Endothelial cell of umbilical vein (primary cell): ENCODE results near the gene MLF2. TPM values are rescaled to one million over a fixed set of nuclear protein-coding genes. Genes with fewer than 3 reads are reported as not detected.

Source experiments
- BruUV-seq: library from RNA; stranded (reverse); fragments of 400-500 nt; replicated peaks from 2 replicates; lab custom pipeline; 2021; lab: Mats Ljungman, UMichigan
- CTCF ChIA-PET: fragments of 300-600, 350-600 bp; sonication (Branson Sonifier 250); formaldehyde crosslinking; loops from one replicate; lab custom pipeline; 2021; ENCODE audit warnings: antibody characterized with exemption, inconsistent platforms; lab: Charles Lee
- POLR2A ChIA-PET: fragments of 300-600, 350-600 bp; sonication (Branson Sonifier 250); formaldehyde crosslinking; loops from one replicate; lab custom pipeline; 2021; ENCODE audit warnings: antibody characterized with exemption, inconsistent platforms; lab: Charles Lee
- DNase-seq: peaks from one replicate; pipeline ENCODE4 v3.0.0-alpha.2; 2011; ENCODE audit warnings: low read depth, low spot score
- FAIRE-seq: peaks from 2 replicates; lab custom pipeline; 2011; peaks lifted over from hg19 to GRCh38; lab: Jason Lieb, UNC
- H2AFZ ChIP-seq: 2 replicates; pipeline ENCODE4 v1.6.0; 2012; ENCODE audit warnings: low read depth, low read length, control low read depth, inconsistent platforms
- H3K27ac ChIP-seq: 2 replicates; pipeline ENCODE4 v1.5.1; 2011; ENCODE audit warnings: low read depth, mild to moderate bottlenecking, control low read depth, low read length, moderate library complexity; ENCODE audit not compliant: insufficient read depth
- H3K27me3 ChIP-seq, 2 experiments: 2 replicates each; pipeline versions ENCODE4 v1.6.0 to v1.6.1; 2011; ENCODE audit warnings: low read length in 2 of 2, mixed read lengths in 1 of 2; ENCODE audit not compliant: control insufficient read depth in 2 of 2, insufficient read depth in 2 of 2
- H3K36me3 ChIP-seq, 2 experiments: 2 replicates in 1 of 2; 3 replicates in 1 of 2; pipeline ENCODE4 v1.5.1; 2011; ENCODE audit warnings: low read length in 2 of 2, mild to moderate bottlenecking in 1 of 2, moderate library complexity in 1 of 2; ENCODE audit not compliant: control insufficient read depth in 2 of 2, insufficient read depth in 2 of 2; ENCODE audit errors: extremely low read depth in 1 of 2
- H3K4me1 ChIP-seq: 3 replicates; pipeline ENCODE4 v1.5.1; 2011; ENCODE audit warnings: mild to moderate bottlenecking, low read length; ENCODE audit not compliant: control insufficient read depth, insufficient read depth; ENCODE audit errors: extremely low read depth
- H3K4me2 ChIP-seq: 2 replicates; pipeline ENCODE4 v1.6.1; 2011; ENCODE audit warnings: low read length, control low read depth, mixed read lengths; ENCODE audit not compliant: insufficient read depth
- H3K4me3 ChIP-seq, 3 experiments: fragments of 200-600 bp in 1 of 3; sonication (generic), shearing (Covaris generic) in 1 of 3; replicated peaks in 1 of 3; 2 replicates each; pipeline ENCODE4 v1.5.1; 2011 to 2016; ENCODE audit warnings: control low read depth in 3 of 3, low read length in 3 of 3, mild to moderate bottlenecking in 2 of 3, inconsistent platforms in 1 of 3, low read depth in 1 of 3, moderate library complexity in 1 of 3; ENCODE audit not compliant: insufficient read depth in 1 of 3
- H3K79me2 ChIP-seq: 2 replicates; pipeline ENCODE4 v1.6.0; 2012; ENCODE audit warnings: low read length, inconsistent platforms; ENCODE audit not compliant: control insufficient read depth, insufficient read depth
- H3K9ac ChIP-seq: replicated peaks from 2 replicates; pipeline ENCODE3; 2011; ENCODE audit warnings: low read length, control low read depth; ENCODE audit not compliant: insufficient read depth; ENCODE audit errors: extremely low read depth
- H3K9me1 ChIP-seq: replicated peaks from 3 replicates; pipeline ENCODE4 v1.6.0; 2011; ENCODE audit warnings: mild to moderate bottlenecking, low read length; ENCODE audit not compliant: control insufficient read depth, insufficient read depth; ENCODE audit errors: extremely low read depth
- H3K9me3 ChIP-seq: replicated peaks from 2 replicates; pipeline ENCODE4 v1.5.1; 2012; ENCODE audit warnings: low read length, inconsistent platforms; ENCODE audit not compliant: control insufficient read depth, insufficient read depth
- H4K20me1 ChIP-seq: replicated peaks from 2 replicates; pipeline ENCODE3; 2011; ENCODE audit warnings: mild to moderate bottlenecking, low read length; ENCODE audit not compliant: control insufficient read depth, insufficient read depth; ENCODE audit errors: extremely low read depth
- CTCF ChIP-seq, 2 donors: IDR thresholded peaks; 1 replicate in 1 of 2; 2 replicates in 1 of 2; pipeline ENCODE4 v1.5.1; 2011; ENCODE audit warnings: low read length in 2 of 2, mild to moderate bottlenecking in 2 of 2, moderate library complexity in 2 of 2, control low read depth in 1 of 2, inconsistent platforms in 1 of 2, low read depth in 1 of 2; ENCODE audit not compliant: insufficient read depth in 1 of 2; ENCODE audit errors: extremely low read depth in 1 of 2
- EZH2 ChIP-seq: IDR thresholded peaks from 2 replicates; pipeline ENCODE4 v1.6.1; 2012; ENCODE audit warnings: borderline replicate concordance, low read depth, mild to moderate bottlenecking, moderate library complexity, low read length, inconsistent platforms; ENCODE audit not compliant: severe bottlenecking
- POLR2AphosphoS5 ChIP-seq: IDR thresholded peaks from 2 replicates; pipeline ENCODE4 v1.6.1; 2012; ENCODE audit warnings: low read depth, mild to moderate bottlenecking, control low read depth, low read length, moderate library complexity; ENCODE audit not compliant: insufficient read depth
- dilution Hi-C: fragments of 300-500 bp; cut with MboI; formaldehyde crosslinking; loops from one replicate; pipeline ENCODE4 v1.15.0; 2019; ENCODE audit warnings: low sequenced_read_pairs; ENCODE audit not compliant: extremely low pct_ligation_motif_present
- intact Hi-C: fragments of 100-400 bp; cut with micrococcal nuclease; formaldehyde crosslinking; loops from one replicate; pipeline ENCODE4 v1.10.0; 2022
- polyA plus RNA-seq, 4 experiments: library from polyadenylated mRNA; depleted of rRNA in 3 of 4; stranded (reverse) in 3 of 4; unstranded in 1 of 4; fragments of >200 nt; gene quantifications; 2 replicates each; pipeline versions ENCODE4 v1.2.1 to v1.2.3, GENCODE V29; 2011 to 2012; ENCODE audit warnings: missing spikeins in 1 of 4
- total RNA-seq: library from RNA; stranded (reverse); gene quantifications from 2 replicates; pipeline ENCODE4 v1.2.3, GENCODE V29; 2021
- TF ChIP-seq, protein P1 (sequence below): IDR thresholded peaks from 2 replicates; pipeline ENCODE4 v1.6.1; 2011; ENCODE audit not compliant: insufficient read depth, insufficient read length

Gene MLF2
- total and polyA plus RNA-seq, 2 donors (not counting 3 experiments of a cell fraction or from before 2014, with no cell fraction given): 147 to 306 TPM

- Histone ChIP-seq H3K79me2 (peaks cover 27% of the 10 kb centered on the region), H3K27ac (peak overlapping the region; percentile 70), H4K20me1 (no peaks in the 10 kb centered on the region), H3K9ac (peak overlapping the region; percentile 17), H3K9me3 (no peaks in the 10 kb centered on the region), H3K36me3 (peaks cover 0 to 1% of the 10 kb centered on the region in 2 experiments), H3K4me1 (peaks cover 38% of the 10 kb centered on the region), H2AFZ (peak overlapping the region; percentile 89), H3K4me2 (peak overlapping the region; percentile 61), H3K27me3 (peaks cover 0 to 2% of the 10 kb centered on the region in 2 experiments), H3K4me3 (peak overlapping the region in 1 of 3 experiments; percentile 36), H3K9me1 (no peaks in the 10 kb centered on the region)
- FAIRE-seq (peak; percentile 99), DNase-seq (peak; percentile 99)
- no TSS peak for BruUV-seq
- dilution Hi-C loops (no loop called here), intact Hi-C loops (loop anchor here (1.0 kb wide), 4 partner anchors 11 to 75 kb away; partner anchors contain the start of genes COPS7A, MLF2 and ZNF384)
- POLR2A ChIA-PET: interaction anchor here (0.9 kb wide), 1 partner anchor 11 kb away, joined by 5 read pairs; the partner anchor contains the start of gene MLF2
- CTCF ChIA-PET: interaction anchor here (1.1 to 8.4 kb wide), 3 partner anchors 11 to 61 kb away, joined by 4 to 234 read pairs (median 28); partner anchors contain the start of gene MLF2
- no peak for TF ChIP-seq CTCF (IDR thresholded peaks at IDR 0.05; ENCODE audit: extremely low read depth in 1 of 2, insufficient read depth in 1 of 2, low read depth in 1 of 2, low read length in 2 of 2)
- TF ChIP-seq EZH2: no peak
- TF ChIP-seq POLR2AphosphoS5: no peak
- TF ChIP-seq, protein P1, sequence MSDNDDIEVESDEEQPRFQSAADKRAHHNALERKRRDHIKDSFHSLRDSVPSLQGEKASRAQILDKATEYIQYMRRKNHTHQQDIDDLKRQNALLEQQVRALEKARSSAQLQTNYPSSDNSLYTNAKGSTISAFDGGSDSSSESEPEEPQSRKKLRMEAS: no peak
Measured at GRCh38 chr12:6764011-6764828, 11.3 kb upstream of the MLF2 start.
